ENCODE data around the gene KIF26B.

Gene KIF26B

GRCh38 chr1:245390975-245391374 is 236.2 kb downstream of the KIF26B start:
- no peak for TF ChIP-seq CTCF (IDR thresholded peaks at IDR 0.05; ENCODE audit: low read depth, low read length, missing control alignments)
- no peak for DNase-seq
- no peak overlapping the region for H3K27ac ChIP-seq
- no peaks in the 10 kb centered on the region for H3K36me3 ChIP-seq (replicated peaks)
- in situ Hi-C loops (cut with HindIII; ENCODE audit: low pct_ligation_motif_present, low sequenced_read_pairs) = no loop called here
- no peaks in the 10 kb centered on the region for H3K27me3 ChIP-seq (replicated peaks)
- no peak overlapping the region for H3K4me3 ChIP-seq (ENCODE audit: low read depth, low read length)

GRCh38 chr1:245393694-245394093 is 238.9 kb downstream of the KIF26B start:
- no peak overlapping the region for H3K27ac ChIP-seq
- H3K36me3 ChIP-seq (replicated peaks) = no peaks in the 10 kb centered on the region
- no peak overlapping the region for H3K4me3 ChIP-seq (ENCODE audit: low read depth, low read length)
- no peaks in the 10 kb centered on the region for H3K27me3 ChIP-seq (replicated peaks)
- TF ChIP-seq CTCF (IDR thresholded peaks at IDR 0.05; ENCODE audit: low read depth, low read length, missing control alignments) = no peak
- no peak for DNase-seq
- in situ Hi-C loops (cut with HindIII; ENCODE audit: low pct_ligation_motif_present, low sequenced_read_pairs) = no loop called here

GRCh38 chr1:245395680-245396079 is 240.9 kb downstream of the KIF26B start:
- DNase-seq = no peak
- H3K4me3 ChIP-seq (ENCODE audit: low read depth, low read length) = no peak overlapping the region
- in situ Hi-C loops (cut with HindIII; ENCODE audit: low pct_ligation_motif_present, low sequenced_read_pairs) = no loop called here
- H3K36me3 ChIP-seq (replicated peaks) = no peaks in the 10 kb centered on the region
- no peaks in the 10 kb centered on the region for H3K27me3 ChIP-seq (replicated peaks)
- H3K27ac ChIP-seq = no peak overlapping the region
- TF ChIP-seq CTCF (IDR thresholded peaks at IDR 0.05; ENCODE audit: low read depth, low read length, missing control alignments) = no peak

GRCh38 chr1:245396615-245397014 is 241.8 kb downstream of the KIF26B start:
- in situ Hi-C loops (cut with HindIII; ENCODE audit: low pct_ligation_motif_present, low sequenced_read_pairs) = no loop called here
- no peak for TF ChIP-seq CTCF (IDR thresholded peaks at IDR 0.05; ENCODE audit: low read depth, low read length, missing control alignments)
- Histone ChIP-seq H3K27me3 (replicated peaks) (no peaks in the 10 kb centered on the region), H3K36me3 (replicated peaks) (no peaks in the 10 kb centered on the region), H3K4me3 (ENCODE audit: low read depth, low read length) (no peak overlapping the region), H3K27ac (no peak overlapping the region)
- no peak for DNase-seq

GRCh38 chr1:245397771-245398170 is 243.0 kb downstream of the KIF26B start:
- in situ Hi-C loops (cut with HindIII; ENCODE audit: low pct_ligation_motif_present, low sequenced_read_pairs) = no loop called here

More at GRCh38 chr1:245397771-245398170, 243.0 kb downstream of the KIF26B start:
- DNase-seq = no peak
- TF ChIP-seq CTCF (IDR thresholded peaks at IDR 0.05; ENCODE audit: low read depth, low read length, missing control alignments) = no peak
- Histone ChIP-seq H3K27me3 (replicated peaks) (no peaks in the 10 kb centered on the region), H3K36me3 (replicated peaks) (no peaks in the 10 kb centered on the region), H3K27ac (no peak overlapping the region), H3K4me3 (ENCODE audit: low read depth, low read length) (no peak overlapping the region)

Data from brain microvascular endothelial cell (primary cell).